NOMO-1 (cell line): ENCODE measurements around the gene GPX5.

ENCODE experiments used
- DNase-seq, 2 experiments: peaks; one replicate each; lab custom pipeline; 2025; ENCODE audit not compliant: unreplicated experiment in 2 of 2; lab: John Stamatoyannopoulos, UW

The GPX5 gene

DNA sequence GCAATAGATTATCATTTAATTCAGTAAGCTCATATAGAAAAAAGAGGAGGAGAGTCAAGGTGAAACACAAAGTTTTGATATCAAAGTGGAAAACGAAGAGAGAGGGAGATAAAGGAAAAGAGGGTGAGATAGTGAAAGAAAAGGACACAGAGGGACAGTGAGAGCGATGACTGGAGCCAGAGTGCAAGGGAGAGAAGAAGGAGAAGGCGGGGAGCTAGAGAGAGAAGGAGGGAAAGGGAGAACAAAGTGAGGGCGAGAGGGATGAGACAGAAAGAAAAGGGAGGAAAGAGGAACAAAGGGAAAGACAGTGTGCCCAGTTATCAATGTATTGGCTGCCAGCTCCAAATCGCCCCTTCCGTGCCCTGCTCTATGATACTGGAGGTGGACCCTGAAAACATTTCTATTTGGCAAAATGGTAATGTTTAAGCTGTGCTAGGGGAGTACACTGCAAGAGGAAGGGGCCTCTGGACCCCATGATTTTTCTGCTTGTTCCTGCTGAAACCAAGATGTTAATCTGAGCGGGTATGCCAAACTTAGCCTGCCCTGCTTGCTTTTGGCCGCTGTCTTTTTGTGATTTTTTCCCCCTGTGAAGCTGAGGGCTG, 27.8 kb downstream of the GPX5 start:
- no peak for DNase-seq

DNA sequence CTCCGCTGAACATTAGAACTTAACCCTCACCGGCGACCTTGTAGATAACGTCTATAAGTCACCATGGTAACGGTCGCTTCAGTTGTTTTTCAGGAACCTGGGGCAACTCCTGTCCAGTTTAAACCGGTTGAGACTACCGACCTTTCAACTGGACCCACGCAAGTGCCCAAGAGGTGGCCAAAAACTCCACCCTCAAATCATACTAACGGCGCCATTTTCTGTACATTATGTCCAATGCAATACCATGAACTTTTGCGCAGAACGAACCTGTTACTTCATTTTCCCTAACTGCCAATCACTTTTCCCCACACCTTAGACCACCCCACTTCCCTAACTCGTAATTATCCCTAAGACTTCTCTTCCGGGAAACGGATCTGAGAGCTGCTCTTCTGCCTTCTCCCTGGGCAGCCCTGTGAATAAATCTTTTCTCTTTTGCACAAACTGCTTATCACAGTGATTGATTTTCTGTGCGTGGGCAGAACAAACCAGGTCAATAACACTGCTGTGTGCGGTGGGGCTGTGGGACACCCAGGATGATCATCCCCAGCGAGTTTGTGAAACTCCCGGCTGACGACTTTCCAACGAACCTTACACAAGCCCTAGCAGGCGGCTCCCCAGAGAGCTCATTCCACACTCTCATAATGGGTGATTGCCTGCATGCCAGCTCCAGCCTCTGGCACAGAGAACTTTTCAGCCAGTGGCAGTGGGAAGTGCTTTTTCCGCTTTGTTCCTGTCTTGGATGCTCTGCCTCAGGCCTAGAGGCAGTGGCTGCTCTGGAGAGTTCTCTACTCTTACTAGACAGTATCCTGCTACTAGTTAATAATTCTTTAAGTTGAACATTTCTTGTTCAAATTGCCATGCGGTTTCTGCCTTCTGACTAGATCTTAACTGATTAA, 28.6 kb downstream of the GPX5 start:
- DNase-seq, result no peak

DNA sequence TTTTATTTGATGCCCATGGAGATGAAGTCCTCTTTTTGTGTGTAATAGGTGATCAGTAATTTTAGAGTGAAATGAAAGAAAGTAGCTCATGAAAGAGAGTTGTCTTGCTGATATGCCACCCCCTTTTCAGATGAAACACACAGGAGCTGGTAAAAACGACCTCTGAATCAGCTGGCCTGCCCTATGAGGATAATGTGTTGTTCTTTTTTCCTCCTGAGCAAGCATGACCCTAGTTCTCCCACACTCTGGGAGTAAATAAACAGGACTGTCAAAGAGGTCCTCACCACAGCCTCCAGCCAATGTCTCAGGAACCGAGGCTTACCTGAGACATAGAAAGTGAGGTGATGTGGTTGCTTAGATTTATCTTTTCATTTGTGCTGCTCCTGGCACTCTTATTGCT, 29.5 kb downstream of the GPX5 start:
- DNase-seq, result no peak

DNA sequence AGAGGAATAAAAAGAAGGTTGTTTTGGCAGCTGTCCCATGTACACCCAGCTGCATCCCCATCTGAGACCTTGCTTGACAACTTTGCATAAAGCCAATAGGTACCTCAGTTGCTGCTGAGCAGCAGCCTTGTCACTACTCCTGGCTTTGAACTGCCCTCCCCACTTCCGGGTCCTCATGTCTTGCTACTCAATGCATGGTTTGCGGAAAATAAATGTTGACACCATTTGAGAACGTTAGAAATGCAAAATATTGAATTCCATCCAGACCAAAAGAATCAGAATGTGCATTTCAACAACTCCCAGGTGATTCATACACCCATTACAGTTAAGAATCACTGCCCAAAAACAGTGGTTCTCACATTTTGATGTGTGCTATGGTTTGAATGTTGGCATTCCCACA, 32.9 kb downstream of the GPX5 start:
- no peak for DNase-seq

DNA sequence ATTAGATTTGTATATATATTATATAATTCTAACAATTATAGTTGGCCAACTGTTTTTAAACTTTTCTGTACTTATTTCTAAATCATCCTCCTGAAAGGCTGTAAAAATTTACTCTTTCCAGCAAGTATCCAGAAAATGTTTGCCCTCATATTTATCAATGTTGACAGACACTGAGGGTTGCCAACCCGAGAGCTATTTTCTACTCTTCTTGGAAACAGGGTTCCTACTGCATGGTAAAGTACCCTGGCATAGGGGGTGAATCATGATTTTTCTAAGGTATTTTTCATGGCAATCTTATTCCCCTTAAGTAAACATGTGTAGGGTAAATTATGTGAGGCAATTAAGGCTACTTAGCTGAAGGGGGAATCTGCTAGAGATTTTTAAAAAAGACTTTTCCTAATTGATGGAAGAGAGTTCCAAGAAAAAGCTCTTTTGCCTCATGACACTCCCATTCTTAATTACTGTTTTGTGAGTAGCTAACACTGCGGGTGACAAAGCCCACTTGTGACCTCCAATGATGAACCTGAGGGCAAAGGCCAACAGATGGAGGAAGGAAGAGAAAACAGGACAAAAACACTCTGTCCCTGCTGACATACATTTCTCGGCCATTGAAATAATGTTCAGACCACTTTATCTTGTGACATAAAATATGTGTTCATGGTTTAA, 37.9 kb downstream of the GPX5 start:
- no peak for DNase-seq

DNA sequence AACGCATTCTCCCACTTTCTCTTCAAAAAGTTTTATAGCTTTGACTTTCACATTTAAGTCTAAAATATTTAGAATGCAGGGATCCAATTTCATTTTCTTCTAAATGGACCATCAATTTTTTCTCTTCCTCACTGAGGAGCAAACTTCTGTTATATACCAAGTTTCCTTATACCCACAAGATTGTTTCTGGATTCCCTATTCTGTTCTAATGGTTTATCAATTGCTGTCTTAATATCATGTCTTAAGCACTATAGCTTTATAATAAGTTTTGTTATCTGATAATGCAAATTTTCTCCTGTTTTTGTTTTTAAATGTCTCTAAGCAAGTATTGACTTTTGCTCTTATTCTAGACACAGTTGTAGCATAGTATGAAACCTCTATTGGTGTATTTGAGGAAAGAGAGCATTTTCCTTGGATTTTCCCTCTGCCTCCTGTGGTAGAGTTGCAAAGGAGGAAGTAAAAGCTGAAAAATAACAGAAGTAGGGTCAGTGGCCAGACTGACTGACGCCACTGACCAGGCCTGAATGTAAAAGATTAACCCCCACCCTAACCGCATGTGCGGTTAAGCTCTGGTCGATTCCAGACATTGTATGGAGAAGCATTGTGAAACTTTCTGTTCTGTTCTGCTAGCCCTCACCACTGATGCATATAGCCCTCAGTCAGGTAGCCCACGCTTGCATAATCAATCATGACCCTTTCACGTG, 40.3 kb downstream of the GPX5 start:
- DNase-seq, result no peak

DNA sequence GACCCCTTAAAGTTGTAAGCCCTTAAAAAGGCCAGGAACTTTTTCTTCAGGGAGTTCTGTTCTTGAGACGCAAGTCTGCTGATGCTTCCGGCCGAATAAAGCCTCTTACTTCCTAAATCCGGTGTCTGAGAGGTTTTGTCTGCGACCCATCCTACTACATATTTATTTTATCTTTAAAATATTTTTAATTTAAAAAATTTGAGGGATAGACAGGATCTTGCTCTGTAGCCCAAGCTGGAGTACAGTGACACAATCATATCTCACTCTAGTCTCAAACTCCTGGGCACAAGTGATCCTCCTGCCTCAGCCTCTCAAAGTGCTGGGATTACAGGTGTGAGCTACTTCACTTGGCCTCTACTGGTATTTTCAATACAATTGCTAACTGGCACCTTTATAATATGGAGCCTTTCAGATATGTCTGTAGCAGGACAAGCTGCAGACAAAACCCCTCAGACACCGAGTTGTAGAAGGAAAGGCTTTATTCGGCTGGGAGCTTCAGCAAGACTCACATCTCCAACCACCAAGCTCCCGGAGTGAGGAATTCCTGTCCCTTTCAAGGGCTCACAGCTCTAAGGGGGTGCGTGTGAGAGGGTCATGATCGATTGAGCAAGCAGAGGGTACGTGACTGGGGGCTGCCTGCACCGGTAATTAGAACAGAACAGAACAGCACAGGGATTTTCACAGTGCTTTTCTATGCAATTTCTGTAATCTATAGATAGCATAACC, 41.0 kb downstream of the GPX5 start:
- no peak for DNase-seq

DNA sequence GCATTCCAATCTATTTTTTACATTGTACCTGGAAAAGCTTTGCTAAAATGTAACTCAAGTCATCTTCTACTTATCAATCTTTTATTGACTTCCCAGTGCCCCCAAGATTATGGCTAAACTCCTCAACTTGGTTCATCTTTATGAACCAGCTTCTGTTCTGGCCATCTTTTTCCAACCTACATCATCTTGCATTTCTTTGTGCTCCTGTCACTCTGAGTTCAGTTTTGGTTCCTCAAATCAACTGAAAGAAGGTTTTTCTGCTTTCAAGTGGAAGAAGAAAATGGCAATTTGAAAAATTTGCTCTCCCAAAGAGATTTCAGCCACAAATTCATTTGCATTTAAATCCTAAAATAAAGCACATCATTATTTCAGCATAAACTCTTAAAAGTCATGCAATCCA, 41.8 kb downstream of the GPX5 start:
- DNase-seq, result no peak

DNA sequence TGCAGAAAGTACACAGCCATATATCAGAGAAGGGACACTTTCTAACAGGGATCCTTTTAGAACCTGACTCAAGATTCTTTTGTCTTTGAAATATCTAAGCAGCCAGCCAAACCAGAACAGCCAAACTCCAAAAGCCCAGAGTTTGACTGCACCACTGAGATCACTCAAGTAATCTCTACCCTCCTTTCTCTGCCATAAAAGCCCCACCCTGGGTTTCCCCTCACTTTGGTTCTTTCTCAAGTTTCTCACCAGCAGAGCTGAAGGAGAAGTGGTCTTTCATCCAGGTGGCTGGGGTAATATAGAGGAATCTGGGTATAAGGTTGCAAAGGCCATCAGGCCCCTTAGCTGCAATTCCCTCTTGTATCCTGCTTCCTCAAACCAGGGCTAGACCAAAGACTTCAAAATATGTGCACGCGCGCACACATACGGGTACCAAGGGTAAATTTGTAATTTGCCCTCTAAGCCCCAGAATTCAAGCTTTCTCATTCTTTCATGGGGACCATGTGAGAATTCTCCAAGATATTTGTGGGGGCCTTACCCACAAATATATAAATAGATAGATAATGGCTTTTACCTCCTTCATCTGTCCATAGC, 42.9 kb downstream of the GPX5 start:
- DNase-seq, result no peak

DNA sequence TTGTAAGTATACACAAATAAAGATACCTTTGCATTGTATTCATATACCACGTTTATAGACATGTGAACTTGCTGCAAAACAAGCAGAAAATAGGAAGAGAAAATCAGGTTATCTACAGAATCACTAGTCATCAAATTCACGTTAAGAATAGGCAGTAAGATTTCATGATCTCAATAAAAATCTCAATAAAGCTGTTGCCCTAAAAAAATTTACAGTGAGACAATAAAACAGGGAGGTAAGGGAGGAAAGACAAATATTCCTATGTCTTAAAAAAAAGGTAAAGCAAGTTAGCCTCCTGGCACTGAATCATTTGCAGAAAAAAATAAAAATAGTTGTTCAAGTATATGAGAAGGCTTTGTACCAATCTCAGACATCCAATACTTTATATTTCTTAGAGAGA, 44.1 kb downstream of the GPX5 start:
- DNase-seq, result no peak

DNA sequence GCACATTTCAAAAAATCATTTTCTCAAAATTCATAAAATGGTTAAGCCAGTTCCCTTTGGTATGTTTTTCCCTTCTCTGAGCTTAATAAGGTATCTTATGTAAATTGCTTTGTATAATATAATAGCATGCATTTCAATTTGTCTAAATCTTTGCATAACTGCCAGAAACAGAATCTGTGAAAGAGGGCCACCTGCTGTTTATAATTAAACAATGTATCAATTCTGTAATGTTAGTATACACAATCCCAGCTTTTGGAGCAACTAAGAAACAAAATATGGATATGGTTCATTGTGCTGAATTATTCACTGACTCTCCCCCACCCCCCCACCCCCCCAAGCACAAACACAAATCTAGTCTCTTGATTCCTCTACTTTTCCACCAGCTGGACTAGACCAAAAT, 54.8 kb downstream of the GPX5 start:
- DNase-seq, result peak in 1 of 2 experiments; percentile 23

DNA sequence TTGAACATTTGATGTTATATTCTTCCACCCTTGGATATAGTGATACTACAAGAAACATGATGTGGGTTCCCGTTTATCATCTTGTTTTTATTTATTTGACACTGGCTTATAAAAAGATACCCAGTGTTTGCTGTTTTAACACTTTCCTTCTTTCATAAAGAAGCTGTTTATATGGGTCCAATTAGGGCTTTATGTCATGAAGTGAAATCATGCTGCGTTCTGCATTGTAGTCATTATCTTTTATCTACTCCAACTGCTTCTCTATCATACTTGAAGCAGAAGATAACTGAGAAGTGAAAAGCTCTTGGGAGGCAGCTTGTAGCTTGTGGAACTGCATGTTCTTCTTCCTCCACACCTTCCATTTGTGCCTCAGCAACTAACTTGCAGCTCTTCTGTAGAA, 57.8 kb downstream of the GPX5 start:
- no peak for DNase-seq
